GM12878 (cell line): ENCODE data around the gene MRAP2. TPM values are rescaled to one million over a fixed set of nuclear protein-coding genes. Genes with fewer than 3 reads are reported as not detected.

Experiments
- ATAC-seq: fragments of 200-7000 bp; cut with Tn5 transposase; 3 replicates; pipeline ENCODE4 v1.9.1; 2020; ENCODE audit warnings: mild to moderate bottlenecking, moderate library complexity
- BruUV-seq: library from RNA; stranded (reverse); fragments of 400-500 nt; replicated peaks from 2 replicates; lab custom pipeline; 2021; lab: Mats Ljungman, UMichigan
- CTCF ChIA-PET: fragments of 300-600 bp; sonication (Branson Sonifier 250); formaldehyde crosslinking; extraction: SDS; loops from one replicate; lab custom pipeline; 2021; ENCODE audit warnings: inconsistent platforms; lab: Yijun Ruan, JAX
- POLR2A ChIA-PET: fragments of 350-600 bp; formaldehyde crosslinking; extraction: SDS; loops from one replicate; lab custom pipeline; 2021; ENCODE audit warnings: inconsistent platforms; lab: Charles Lee
- RAD21 ChIA-PET: fragments of 300-600 bp; sonication (Branson Sonifier 250); formaldehyde crosslinking; loops from one replicate; lab custom pipeline; 2023; ENCODE audit warnings: antibody characterized with exemption; ENCODE audit not compliant: unreplicated experiment; lab: Charles Lee
- SMC1A ChIA-PET: fragments of 300-600 bp; sonication (Branson Sonifier 250); formaldehyde crosslinking; loops from one replicate; lab custom pipeline; 2023; ENCODE audit not compliant: unreplicated experiment, uncharacterized antibody; lab: Charles Lee
- DNase-seq: peaks from one replicate; pipeline ENCODE4 v3.0.0-alpha.2; 2011; ENCODE audit warnings: low read depth, low spot score
- FAIRE-seq: peaks from 3 replicates; lab custom pipeline; 2011; peaks lifted over from hg19 to GRCh38; lab: Jason Lieb, UNC
- H2AFZ ChIP-seq: 2 replicates; pipeline ENCODE4 v1.6.0; 2011; ENCODE audit warnings: low read depth, low read length, control low read depth; ENCODE audit not compliant: control insufficient read depth
- H3K27ac ChIP-seq: 2 replicates; pipeline ENCODE4 v1.5.1; 2011; ENCODE audit warnings: control low read depth; ENCODE audit not compliant: control insufficient read depth, insufficient read depth
- H3K27me3 ChIP-seq, 2 experiments: replicated peaks in 1 of 2; 2 replicates each; pipeline versions ENCODE4 v1.6.0 to v1.6.1; 2011; ENCODE audit warnings: low read length in 1 of 2; ENCODE audit not compliant: control insufficient read depth in 2 of 2, insufficient read depth in 2 of 2
- H3K36me3 ChIP-seq, 2 experiments: 2 replicates each; pipeline ENCODE4 v1.5.1; 2011; ENCODE audit warnings: low read length in 1 of 2; ENCODE audit not compliant: control insufficient read depth in 2 of 2, insufficient read depth in 2 of 2
- H3K4me1 ChIP-seq: 2 replicates; pipeline ENCODE4 v1.6.1; 2011; ENCODE audit warnings: mild to moderate bottlenecking, low read length, moderate library complexity, mixed read lengths; ENCODE audit not compliant: control insufficient read depth, insufficient read depth
- H3K4me2 ChIP-seq: 2 replicates; pipeline ENCODE4 v1.6.0; 2011; ENCODE audit warnings: control low read depth; ENCODE audit not compliant: control insufficient read depth, insufficient read depth
- H3K4me3 ChIP-seq: fragments of 200-600 bp; sonication (generic); 2 replicates; pipeline ENCODE4 v1.5.1; 2016
- H3K79me2 ChIP-seq: 2 replicates; pipeline ENCODE4 v1.6.0; 2011; ENCODE audit warnings: low read length; ENCODE audit not compliant: control insufficient read depth, insufficient read depth
- H3K9ac ChIP-seq: 2 replicates; pipeline ENCODE4 v1.8.0; 2011; ENCODE audit warnings: low read length, control low read depth, mixed read lengths; ENCODE audit not compliant: control insufficient read depth, insufficient read depth
- H3K9me3 ChIP-seq: replicated peaks from 3 replicates; pipeline ENCODE4 v1.5.1; 2011; ENCODE audit warnings: mild to moderate bottlenecking, low read length; ENCODE audit not compliant: control insufficient read depth, insufficient read depth
- H4K20me1 ChIP-seq: 2 replicates; pipeline ENCODE4 v1.6.0; 2011; ENCODE audit not compliant: control insufficient read depth, insufficient read depth
- CBFB ChIP-seq: IDR thresholded peaks from 2 replicates; pipeline ENCODE4 v1.6.1; 2016; ENCODE audit warnings: antibody characterized with exemption, low read depth
- PAX8 ChIP-seq: fragments of 450-650 bp; IDR thresholded peaks from 2 replicates; pipeline ENCODE4 v1.6.1; 2017; ENCODE audit warnings: mild to moderate bottlenecking, moderate library complexity
- RAD51 ChIP-seq: fragments of 450-650 bp; IDR thresholded peaks from 2 replicates; pipeline ENCODE4 v1.6.1; 2016; ENCODE audit warnings: moderate library complexity, mild to moderate bottlenecking, inconsistent platforms
- SIN3A ChIP-seq: IDR thresholded peaks from 2 replicates; pipeline ENCODE4 v1.6.1; 2012; ENCODE audit warnings: low read depth, low read length, improper control_type of control experiment
- ZNF622 ChIP-seq: fragments of 450-650 bp; IDR thresholded peaks from 2 replicates; pipeline ENCODE4 v1.6.1; 2017; ENCODE audit warnings: mild to moderate bottlenecking, inconsistent platforms
- in situ Hi-C: fragments of 300-500 bp; cut with MboI; formaldehyde crosslinking; loops from 9 replicates; pipeline ENCODE4 v1.14.3; 2018; ENCODE audit warnings: mixed read lengths
- intact Hi-C: fragments of 100-400 bp; cut with micrococcal nuclease; formaldehyde crosslinking; loops from one replicate; pipeline ENCODE4 v1.14.2; 2022; ENCODE audit not compliant: unreplicated experiment
- polyA plus RNA-seq, 11 experiments: library from polyadenylated mRNA; depleted of rRNA in 4 of 11; unstranded in 6 of 11; stranded (reverse) in 5 of 11; fragments of >200 nt; fragmentation: Nextera tagmentation in 4 of 11; fragmentation: Illumina TruSeq in 1 of 11; extraction: Ambion mirVana in 4 of 11; extraction: Trizol in 1 of 11; gene quantifications; 1 replicate in 1 of 11; 2 replicates in 10 of 11; pipeline versions ENCODE4 v1.2.1 to v1.2.3, GENCODE V29; 2011 to 2016; ENCODE audit warnings: inconsistent platforms in 2 of 11, missing spikeins in 2 of 11, low read depth in 1 of 11
- total RNA-seq, 4 experiments: library from RNA; depleted of rRNA in 3 of 4; stranded (reverse); fragments of >200 nt in 3 of 4; fragmentation: Illumina TruSeq in 1 of 4; extraction: Trizol in 1 of 4; gene quantifications; 2 replicates each; pipeline versions ENCODE4 v1.2.1 to v1.2.3, GENCODE V29; 2013 to 2021
- TF ChIP-seq, protein P1 (sequence below): fragments of 150-350 bp; IDR thresholded peaks from 2 replicates; pipeline ENCODE4 v1.6.1; 2016; ENCODE audit warnings: low read depth, low read length

MRAP2 gene
- total and polyA plus RNA-seq, 10 of the 15 experiments (the other 5 are each of a cell fraction or from before 2014, with no cell fraction given): not detected

GRCh38 chr6:83985308-83985713, 48.3 kb upstream of the MRAP2 start (continued):
- no peak for TF ChIP-seq SIN3A
- no peak for TF ChIP-seq CBFB
- TF ChIP-seq RAD51: no peak

- H3K79me2 ChIP-seq: no peaks in the 10 kb centered on the region
- H3K4me2 ChIP-seq: no peak overlapping the region
- H3K4me1 ChIP-seq: no peaks in the 10 kb centered on the region
- ChIA-PET CTCF (interaction anchor here (1.1 kb wide), 1 partner anchor 242 kb away, joined by 3 read pairs; the partner anchor contains the start of gene CEP162), RAD21 (no interaction called here), SMC1A (interaction anchor here (1.3 kb wide), 1 partner anchor 8 kb away, joined by 4 read pairs; no protein-coding TSS in a partner anchor), POLR2A (no interaction called here)
- intact Hi-C loops (no loop called here), in situ Hi-C loops (no loop called here)
- FAIRE-seq (no peak), DNase-seq (no peak), ATAC-seq (no peak)
- no TSS peak for BruUV-seq
- no peaks in the 10 kb centered on the region for H3K36me3 ChIP-seq
- H3K27ac ChIP-seq: no peak overlapping the region
- no peaks in the 10 kb centered on the region for H3K9me3 ChIP-seq
- no peaks in the 10 kb centered on the region for H4K20me1 ChIP-seq
- no peak overlapping the region for H3K9ac ChIP-seq
- no peak overlapping the region for H3K4me3 ChIP-seq
- no peaks in the 10 kb centered on the region for H3K27me3 ChIP-seq
- TF ChIP-seq ZNF622 (no peak), PAX8 (no peak)
- TF ChIP-seq, protein P1, sequence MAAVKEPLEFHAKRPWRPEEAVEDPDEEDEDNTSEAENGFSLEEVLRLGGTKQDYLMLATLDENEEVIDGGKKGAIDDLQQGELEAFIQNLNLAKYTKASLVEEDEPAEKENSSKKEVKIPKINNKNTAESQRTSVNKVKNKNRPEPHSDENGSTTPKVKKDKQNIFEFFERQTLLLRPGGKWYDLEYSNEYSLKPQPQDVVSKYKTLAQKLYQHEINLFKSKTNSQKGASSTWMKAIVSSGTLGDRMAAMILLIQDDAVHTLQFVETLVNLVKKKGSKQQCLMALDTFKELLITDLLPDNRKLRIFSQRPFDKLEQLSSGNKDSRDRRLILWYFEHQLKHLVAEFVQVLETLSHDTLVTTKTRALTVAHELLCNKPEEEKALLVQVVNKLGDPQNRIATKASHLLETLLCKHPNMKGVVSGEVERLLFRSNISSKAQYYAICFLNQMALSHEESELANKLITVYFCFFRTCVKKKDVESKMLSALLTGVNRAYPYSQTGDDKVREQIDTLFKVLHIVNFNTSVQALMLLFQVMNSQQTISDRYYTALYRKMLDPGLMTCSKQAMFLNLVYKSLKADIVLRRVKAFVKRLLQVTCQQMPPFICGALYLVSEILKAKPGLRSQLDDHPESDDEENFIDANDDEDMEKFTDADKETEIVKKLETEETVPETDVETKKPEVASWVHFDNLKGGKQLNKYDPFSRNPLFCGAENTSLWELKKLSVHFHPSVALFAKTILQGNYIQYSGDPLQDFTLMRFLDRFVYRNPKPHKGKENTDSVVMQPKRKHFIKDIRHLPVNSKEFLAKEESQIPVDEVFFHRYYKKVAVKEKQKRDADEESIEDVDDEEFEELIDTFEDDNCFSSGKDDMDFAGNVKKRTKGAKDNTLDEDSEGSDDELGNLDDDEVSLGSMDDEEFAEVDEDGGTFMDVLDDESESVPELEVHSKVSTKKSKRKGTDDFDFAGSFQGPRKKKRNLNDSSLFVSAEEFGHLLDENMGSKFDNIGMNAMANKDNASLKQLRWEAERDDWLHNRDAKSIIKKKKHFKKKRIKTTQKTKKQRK: no peak
- H2AFZ ChIP-seq: no peak overlapping the region
Observed at GRCh38 chr6:83985715-83986114, 47.9 kb upstream of the MRAP2 start.
